Pancreas (tissue), 10 donors: ENCODE measurements around the gene HAUS7. TPM values are rescaled to one million over a fixed set of nuclear protein-coding genes. Genes with fewer than 3 reads are reported as not detected.
A peak's percentile ranks its signal among the peaks of the same experiment; 100 is the strongest.

Source experiments
- ATAC-seq, 4 donors: fragments of 200-7000 bp; cut with Tn5 transposase; one replicate each; pipeline versions ENCODE4 v1.8.0 to v1.9.1; 2020; ENCODE audit warnings: mild to moderate bottlenecking in 4 of 4, moderate library complexity in 4 of 4
- DNase-seq, 6 donors: peaks; one replicate each; pipeline ENCODE4 v3.0.0-alpha.2; 2020
- FAIRE-seq: peaks from 2 replicates; lab custom pipeline; 2012; peaks lifted over from hg19 to GRCh38; lab: Jason Lieb, UNC
- H3K27ac ChIP-seq, 4 donors: fragments of 200-600 bp; sonication (generic); 1 replicate in 3 of 4; 2 replicates in 1 of 4; pipeline versions ENCODE4 v1.5.0 to v1.8.0; 2020
- H3K27me3 ChIP-seq, 4 donors: fragments of 200-600 bp; one replicate each; pipeline ENCODE4 v1.8.0; 2021
- H3K36me3 ChIP-seq, 3 donors: fragments of 200-600 bp; sonication (generic) in 1 of 3; one replicate each; pipeline versions ENCODE4 v1.5.0 to v1.8.0; 2020 to 2021
- H3K4me1 ChIP-seq, 3 donors: fragments of 200-600 bp; one replicate each; pipeline ENCODE4 v1.8.0; 2021
- H3K4me3 ChIP-seq, 4 donors: fragments of 200-600 bp; sonication (generic) in 2 of 4; one replicate each; pipeline versions ENCODE4 v1.5.0 to v1.8.0; 2020 to 2021
- H3K9me3 ChIP-seq, 4 donors: fragments of 200-600 bp; one replicate each; pipeline ENCODE4 v1.8.0; 2021
- WGBS, 2 donors: extraction: QIAGEN DNeasy Blood & Tissue Kit; methylation state at CpG; one replicate each; pipeline ENCODE4 v1.1.7; 2013; 5-methylcytosine and 5-hydroxymethylcytosine counted together
- intact Hi-C, 3 donors: fragments of 100-400 bp; cut with DNase I; formaldehyde crosslinking; loops; one replicate each; pipeline versions ENCODE4 v1.11.1 to v1.14.2; 2022
- polyA plus RNA-seq, 2 donors: library from polyadenylated mRNA; stranded (reverse); fragments of 200-250 nt; gene quantifications; one replicate each; pipeline ENCODE4 v1.2.3, GENCODE V29; 2013
- total RNA-seq, 6 donors: library from RNA; stranded (reverse); fragmentation: NEBNext Ultra II Directional in 4 of 6; extraction: Animal tissue kit (Norgen Biotek cat#: 25700) in 4 of 6; gene quantifications; one replicate each; pipeline versions ENCODE4 v1.2.1 to v1.2.4, GENCODE V29; 2021 to 2023
- TF ChIP-seq, protein P1 (sequence below), 4 donors: fragments of 200-600 bp; sonication (generic) in 3 of 4; IDR thresholded peaks; one replicate each; pipeline versions ENCODE4 v1.5.0 to v1.8.0; 2021; ENCODE audit warnings: antibody characterized with exemption in 4 of 4
- donor health status: healthy with polysubstance abuse.
- donor health status: DM: no; HTN: no; CAD: no; lungs with moderate emphysema.
- donor health status: DM: no; HTN: no; CAD: no.
- donor health status: control.
- donor health status: control.
- donor health status: Bipolar disorder and iron deficiency.
- donor health status: DM: yes; HTN: yes; CAD: no.
- donor health status: DM: no; HTN: no; CAD: no.
- donor health status: DM: no; HTN: no; CAD: no.
- donor health status: DM: yes; HTN: yes; CAD: no.

The HAUS7 gene
- total and polyA plus RNA-seq, 8 donors: 4.9 to 44.1 (median 9.5) TPM

DNA sequence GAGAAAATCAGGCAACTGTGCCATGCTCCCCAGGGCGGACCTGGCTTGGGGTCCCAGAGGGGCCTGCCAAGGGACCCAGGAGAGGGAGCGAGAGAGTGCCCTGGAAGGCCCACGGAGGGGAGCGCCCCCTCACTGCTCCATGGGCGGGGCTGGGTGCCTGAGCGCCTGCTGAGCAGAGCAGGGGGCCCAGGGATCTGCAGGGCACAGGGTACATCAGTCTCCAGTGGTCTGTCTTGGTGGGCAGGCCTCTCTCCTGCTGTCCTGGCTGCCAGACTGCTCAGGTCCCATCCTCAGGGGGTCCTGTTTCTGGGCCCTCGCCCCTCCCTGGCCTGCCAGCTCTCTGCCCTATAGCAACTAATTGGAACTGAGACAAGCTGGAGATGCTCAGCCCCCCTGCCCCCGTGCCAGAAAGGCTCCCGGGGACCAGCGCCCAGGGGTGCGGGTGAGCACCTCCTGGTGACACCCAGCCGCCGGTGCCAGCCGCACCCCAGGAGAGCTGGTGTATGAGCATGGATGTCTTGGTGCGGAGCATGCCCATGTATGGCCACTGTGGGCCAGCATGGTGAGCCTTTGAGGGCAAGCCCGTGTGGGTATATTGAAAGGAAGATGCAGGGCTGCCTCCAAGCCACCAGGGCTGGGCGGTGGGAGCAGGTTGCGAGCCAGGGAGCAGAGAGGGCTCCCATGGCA is 25.7 kb upstream of the HAUS7 start:
- Histone ChIP-seq H3K9me3 (no peaks in the 10 kb centered on the region), H3K4me1 (no peaks in the 10 kb centered on the region), H3K27me3 (peaks cover 0 to 7% (median 2%) of the 10 kb centered on the region in 4 donors), H3K27ac (no peak overlapping the region), H3K36me3 (no peaks in the 10 kb centered on the region), H3K4me3 (peak overlapping the region in 1 of 4 donors; percentile 3)
- FAIRE-seq (no peak), DNase-seq (no peak), ATAC-seq (no peak)
- WGBS, 2 donors: 70 to 76% methylated on average over 15 to 18 of the region's 18 CpGs
- TF ChIP-seq, protein P1, sequence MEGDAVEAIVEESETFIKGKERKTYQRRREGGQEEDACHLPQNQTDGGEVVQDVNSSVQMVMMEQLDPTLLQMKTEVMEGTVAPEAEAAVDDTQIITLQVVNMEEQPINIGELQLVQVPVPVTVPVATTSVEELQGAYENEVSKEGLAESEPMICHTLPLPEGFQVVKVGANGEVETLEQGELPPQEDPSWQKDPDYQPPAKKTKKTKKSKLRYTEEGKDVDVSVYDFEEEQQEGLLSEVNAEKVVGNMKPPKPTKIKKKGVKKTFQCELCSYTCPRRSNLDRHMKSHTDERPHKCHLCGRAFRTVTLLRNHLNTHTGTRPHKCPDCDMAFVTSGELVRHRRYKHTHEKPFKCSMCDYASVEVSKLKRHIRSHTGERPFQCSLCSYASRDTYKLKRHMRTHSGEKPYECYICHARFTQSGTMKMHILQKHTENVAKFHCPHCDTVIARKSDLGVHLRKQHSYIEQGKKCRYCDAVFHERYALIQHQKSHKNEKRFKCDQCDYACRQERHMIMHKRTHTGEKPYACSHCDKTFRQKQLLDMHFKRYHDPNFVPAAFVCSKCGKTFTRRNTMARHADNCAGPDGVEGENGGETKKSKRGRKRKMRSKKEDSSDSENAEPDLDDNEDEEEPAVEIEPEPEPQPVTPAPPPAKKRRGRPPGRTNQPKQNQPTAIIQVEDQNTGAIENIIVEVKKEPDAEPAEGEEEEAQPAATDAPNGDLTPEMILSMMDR (IDR thresholded peaks at IDR 0.05): no peak
- intact Hi-C loops: no loop called here

- 28 to 52% methylated on average over 17 of the region's 17 CpGs for WGBS, 2 donors
- no peaks in the 10 kb centered on the region for H3K36me3 ChIP-seq
- peaks cover 0 to 7% (median 2%) of the 10 kb centered on the region in 4 donors for H3K27me3 ChIP-seq
- H3K27ac ChIP-seq: no peak overlapping the region
- no peaks in the 10 kb centered on the region for H3K9me3 ChIP-seq
- DNase-seq (no peak), ATAC-seq (peak in 2 of 4 donors; percentile 11), FAIRE-seq (no peak)
- TF ChIP-seq, protein P1 (IDR thresholded peaks at IDR 0.05): no peak
- peak overlapping the region in 1 of 4 donors; percentile 18 for H3K4me3 ChIP-seq
- H3K4me1 ChIP-seq: no peaks in the 10 kb centered on the region
- intact Hi-C loops: no loop called here
Observed at GRCh38 chrX:153495362-153495751, 25.0 kb upstream of the HAUS7 start.

- peak within 1 kb of the TSS in 1 of 4 donors; percentile 18 for H3K4me3 ChIP-seq
- ATAC-seq (peak in 3 of 4 donors; percentile 19 to 56 (median 40)), FAIRE-seq (no peak), DNase-seq (no peak)
- WGBS, 2 donors: 10 to 37% methylated on average over 28 to 31 of the region's 41 CpGs
- no peak within 1 kb of the TSS for H3K27ac ChIP-seq
- H3K36me3 ChIP-seq: no peaks in the 10 kb centered on the region
- no peaks in the 10 kb centered on the region for H3K4me1 ChIP-seq
- intact Hi-C loops: no loop called here
- TF ChIP-seq, protein P1 (IDR thresholded peaks at IDR 0.05): no peak
- no peaks in the 10 kb centered on the region for H3K9me3 ChIP-seq
- peaks cover 0 to 7% (median 2%) of the 10 kb centered on the region in 4 donors for H3K27me3 ChIP-seq
Observed at GRCh38 chrX:153494541-153495361, 24.4 kb upstream of the HAUS7 start, which contains the start of gene BGN. BGN (plus strand) TSS chrX:153494980; CDS start chrX:153504632, 9,652 bp downstream.

DNA sequence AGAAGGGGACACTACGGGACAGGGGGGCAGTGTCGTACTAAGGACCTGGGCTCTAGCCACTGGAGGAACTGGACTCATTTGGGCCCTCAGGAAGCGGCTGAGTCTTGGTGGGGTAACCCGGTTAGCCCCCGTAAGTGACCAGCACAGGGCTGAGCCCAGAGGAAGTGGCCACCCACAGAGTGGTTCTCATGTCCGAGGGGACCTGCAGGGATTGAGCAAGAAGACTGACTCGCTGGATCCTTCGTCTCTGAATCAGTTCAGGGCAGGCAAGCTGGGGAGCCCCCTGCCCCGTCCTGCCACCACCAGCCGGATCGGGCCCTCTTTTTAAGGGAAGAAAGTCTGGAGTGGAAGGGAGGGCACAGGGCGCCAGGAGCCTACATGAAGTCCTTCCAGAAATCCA is 23.7 kb upstream of the HAUS7 start:
- no peaks in the 10 kb centered on the region for H3K36me3 ChIP-seq
- H3K9me3 ChIP-seq: no peaks in the 10 kb centered on the region
- H3K4me1 ChIP-seq: no peaks in the 10 kb centered on the region
- ATAC-seq (peak in 1 of 4 donors; percentile 14), DNase-seq (no peak), FAIRE-seq (no peak)
- no peak overlapping the region for H3K27ac ChIP-seq
- WGBS, 2 donors: 78 to 83% methylated on average over 12 of the region's 12 CpGs
- TF ChIP-seq, protein P1 (IDR thresholded peaks at IDR 0.05): no peak
- H3K27me3 ChIP-seq: peaks cover 0 to 7% (median 2%) of the 10 kb centered on the region in 4 donors
- no peak overlapping the region for H3K4me3 ChIP-seq
- intact Hi-C loops: no loop called here
